H1 (cell line): Measurements from ENCODE around the gene TRIAP1. TPM values are rescaled to one million over a fixed set of nuclear protein-coding genes. Genes with fewer than 3 reads are reported as not detected.

Experiments used
- CTCF ChIA-PET: fragments of 300-600 bp; sonication (Branson Sonifier 250); formaldehyde crosslinking; loops from one replicate; lab custom pipeline; 2021; ENCODE audit not compliant: partially characterized antibody; lab: Charles Lee
- POLR2A ChIA-PET: fragments of 300-600 bp; sonication (Branson Sonifier 250); formaldehyde crosslinking; loops from one replicate; lab custom pipeline; 2021; ENCODE audit warnings: inconsistent platforms; ENCODE audit not compliant: partially characterized antibody; lab: Charles Lee
- DNase-seq, 2 experiments: peaks; one replicate each; pipeline versions ENCODE4 v3.0.0 to v3.0.0-alpha.2; 2010 to 2022; ENCODE audit warnings: low spot score in 2 of 2, low read depth in 1 of 2, mixed read lengths in 1 of 2
- FAIRE-seq: peaks from 2 replicates; lab custom pipeline; 2011; peaks lifted over from hg19 to GRCh38; lab: Jason Lieb, UNC
- H2AFZ ChIP-seq: 2 replicates; pipeline ENCODE4 v1.8.1; 2012; ENCODE audit warnings: low read length, inconsistent platforms
- H2AK5ac ChIP-seq: 2 replicates; pipeline ENCODE4 v1.6.1; 2013; ENCODE audit warnings: low read depth, low read length
- H2BK120ac ChIP-seq: replicated peaks from 2 replicates; pipeline ENCODE3; 2013; ENCODE audit warnings: low read depth, low read length, inconsistent platforms
- H2BK12ac ChIP-seq: 2 replicates; pipeline ENCODE4 v1.6.1; 2013; ENCODE audit warnings: low read depth, low read length
- H2BK15ac ChIP-seq: 2 replicates; pipeline ENCODE4 v1.6.1; 2013; ENCODE audit warnings: low read length
- H2BK20ac ChIP-seq: 2 replicates; pipeline ENCODE4 v1.6.1; 2013; ENCODE audit warnings: low read length
- H2BK5ac ChIP-seq: 2 replicates; pipeline ENCODE4 v1.6.1; 2013; ENCODE audit warnings: low read depth, low read length
- H3K14ac ChIP-seq: 2 replicates; pipeline ENCODE4 v1.6.1; 2013; ENCODE audit warnings: inconsistent platforms; ENCODE audit not compliant: insufficient read length
- H3K18ac ChIP-seq: 2 replicates; pipeline ENCODE4 v1.6.1; 2013; ENCODE audit warnings: low read length; ENCODE audit errors: extremely low read depth
- H3K23ac ChIP-seq: 2 replicates; pipeline ENCODE4 v1.6.1; 2013; ENCODE audit warnings: inconsistent platforms; ENCODE audit not compliant: insufficient read length
- H3K23me2 ChIP-seq: 2 replicates; pipeline ENCODE4 v1.6.1; 2013; ENCODE audit warnings: low read depth, low read length
- H3K27ac ChIP-seq: 2 replicates; pipeline ENCODE4 v1.6.1; 2011; ENCODE audit warnings: low read depth, low read length, inconsistent platforms
- H3K27me3 ChIP-seq, 4 experiments: replicated peaks in 1 of 4; 1 replicate in 1 of 4; 2 replicates in 3 of 4; pipeline versions ENCODE4 v1.6.1 to v1.8.1; 2011 to 2013; ENCODE audit warnings: low read length in 3 of 4, mild to moderate bottlenecking in 3 of 4, inconsistent platforms in 2 of 4, mixed read lengths in 2 of 4, moderate library complexity in 1 of 4; ENCODE audit not compliant: control insufficient read depth in 3 of 4, insufficient read depth in 3 of 4; ENCODE audit errors: extremely low read depth in 1 of 4
- H3K36me3 ChIP-seq, 4 experiments: 2 replicates each; pipeline versions ENCODE4 v1.6.1 to v1.8.1; 2011 to 2013; ENCODE audit warnings: mild to moderate bottlenecking in 4 of 4, low read length in 3 of 4, moderate library complexity in 2 of 4, control low read depth in 1 of 4, inconsistent platforms in 1 of 4; ENCODE audit not compliant: insufficient read depth in 4 of 4, control insufficient read depth in 2 of 4
- H3K4ac ChIP-seq: replicated peaks from 2 replicates; pipeline ENCODE3; 2013; ENCODE audit warnings: low read length, low read depth, mixed read lengths, inconsistent platforms; ENCODE audit not compliant: insufficient read length
- H3K4me1 ChIP-seq, 4 experiments: replicated peaks in 1 of 4; 1 replicate in 1 of 4; 2 replicates in 3 of 4; pipeline versions ENCODE4 v1.6.1 to v1.8.1; 2011 to 2013; ENCODE audit warnings: low read length in 3 of 4, inconsistent platforms in 2 of 4, mixed read lengths in 1 of 4; ENCODE audit not compliant: insufficient read depth in 4 of 4, control insufficient read depth in 3 of 4
- H3K4me2 ChIP-seq, 2 experiments: 2 replicates each; pipeline versions ENCODE4 v1.6.1 to v1.8.1; 2011 to 2013; ENCODE audit warnings: low read depth in 2 of 2, low read length in 2 of 2, control low read depth in 1 of 2, inconsistent platforms in 1 of 2, mild to moderate bottlenecking in 1 of 2; ENCODE audit not compliant: insufficient read depth in 1 of 2
- H3K4me3 ChIP-seq, 4 experiments: fragments of 200-600, 300-600 bp in 1 of 4; sonication (generic), shearing (Covaris generic), sonication (Bioruptor Twin) in 1 of 4; 2 replicates each; pipeline versions ENCODE4 v1.5.1 to v1.8.1; 2011 to 2016; ENCODE audit warnings: low read length in 4 of 4, low read depth in 3 of 4, control low read depth in 2 of 4, inconsistent platforms in 2 of 4, mild to moderate bottlenecking in 2 of 4, mixed read lengths in 1 of 4, moderate library complexity in 1 of 4; ENCODE audit not compliant: insufficient read depth in 2 of 4; ENCODE audit errors: extremely low read depth in 1 of 4
- H3K56ac ChIP-seq: replicated peaks from 2 replicates; pipeline ENCODE3; 2013; ENCODE audit warnings: low read depth, mild to moderate bottlenecking, mixed read lengths, low read length, inconsistent platforms; ENCODE audit not compliant: insufficient read length
- H3K79me1 ChIP-seq: 2 replicates; pipeline ENCODE4 v1.6.1; 2013; ENCODE audit warnings: low read depth, low read length, control low read depth
- H3K79me2 ChIP-seq, 2 experiments: 2 replicates each; pipeline versions ENCODE4 v1.6.1 to v1.8.1; 2012 to 2013; ENCODE audit warnings: low read length in 2 of 2, mild to moderate bottlenecking in 2 of 2, inconsistent platforms in 1 of 2; ENCODE audit not compliant: insufficient read depth in 2 of 2, control insufficient read depth in 1 of 2
- H3K9ac ChIP-seq, 4 experiments: replicated peaks in 1 of 4; 1 replicate in 1 of 4; 2 replicates in 3 of 4; pipeline versions ENCODE4 v1.6.1 to v1.8.1; 2011 to 2013; ENCODE audit warnings: low read depth in 3 of 4, low read length in 3 of 4, control low read depth in 2 of 4, mild to moderate bottlenecking in 2 of 4, moderate library complexity in 2 of 4, inconsistent platforms in 1 of 4; ENCODE audit errors: extremely low read depth in 1 of 4
- H3K9me3 ChIP-seq, 2 experiments: 2 replicates each; pipeline versions ENCODE4 v1.6.1 to v1.8.1; 2012 to 2013; ENCODE audit warnings: mild to moderate bottlenecking in 2 of 2, moderate library complexity in 2 of 2, control low read depth in 1 of 2, inconsistent platforms in 1 of 2, low read depth in 1 of 2, low read length in 1 of 2, mixed read lengths in 1 of 2; ENCODE audit not compliant: insufficient read depth in 2 of 2
- H4K20me1 ChIP-seq, 2 experiments: replicated peaks in 1 of 2; 2 replicates each; pipeline versions ENCODE3 to v1.8.1; 2011 to 2013; ENCODE audit warnings: inconsistent platforms in 2 of 2, low read length in 2 of 2, mild to moderate bottlenecking in 1 of 2; ENCODE audit not compliant: insufficient read depth in 2 of 2, control insufficient read depth in 1 of 2
- H4K5ac ChIP-seq: 2 replicates; pipeline ENCODE4 v1.6.1; 2013; ENCODE audit warnings: low read length, low read depth, mixed read lengths, inconsistent platforms; ENCODE audit not compliant: insufficient read length
- H4K8ac ChIP-seq: 2 replicates; pipeline ENCODE4 v1.8.0; 2013; ENCODE audit warnings: mild to moderate bottlenecking, moderate library complexity, low read length, inconsistent platforms; ENCODE audit not compliant: insufficient read depth; ENCODE audit errors: extremely low read depth
- H4K91ac ChIP-seq: replicated peaks from 2 replicates; pipeline ENCODE3; 2013; ENCODE audit warnings: low read length, mixed read lengths, inconsistent platforms; ENCODE audit not compliant: insufficient read length
- POLR2AphosphoS5 ChIP-seq: IDR thresholded peaks from 2 replicates; pipeline ENCODE4 v1.6.1; 2011; ENCODE audit warnings: low read depth, low read length
- TAF1 ChIP-seq: IDR thresholded peaks from 2 replicates; pipeline ENCODE4 v1.6.1; 2011; ENCODE audit warnings: mild to moderate bottlenecking, low read depth, low read length
- WGBS, 2 experiments: shearing (Covaris generic) in 1 of 2; methylation state at CpG; one replicate each; pipeline versions ENCODE4 v1.1.6 to v1.1.7; 2013 to 2015; ENCODE audit warnings: low lambda C conversion rate in 2 of 2, mixed read lengths in 2 of 2, inconsistent platforms in 1 of 2, low coverage in 1 of 2, missing lambda C conversion rate in 1 of 2; ENCODE audit not compliant: insufficient replicate concordance in 2 of 2, insufficient coverage in 1 of 2, insufficient read length in 1 of 2; ENCODE audit errors: extremely low coverage in 1 of 2, missing lambda C conversion rate in 1 of 2; 5-methylcytosine and 5-hydroxymethylcytosine counted together
- polyA plus RNA-seq, 7 experiments: library from polyadenylated mRNA; depleted of rRNA in 3 of 7; stranded (reverse) in 5 of 7; unstranded in 2 of 7; fragments of >200 nt in 5 of 7; fragments of 200-250 nt in 2 of 7; gene quantifications; 1 replicate in 5 of 7; 2 replicates in 1 of 7; 4 replicates in 1 of 7; pipeline versions ENCODE4 v1.2.1 to v1.2.3, GENCODE V29; 2011 to 2013; ENCODE audit warnings: missing spikeins in 2 of 7, mixed read lengths in 2 of 7
- total RNA-seq: library from RNA; stranded (reverse); fragmentation: NEBNext Ultra II Directional; extraction: Animal tissue kit (Norgen Biotek cat#: 25700); gene quantifications from 2 replicates; pipeline ENCODE4 v1.2.1, GENCODE V29; 2021

The TRIAP1 gene
- total and polyA plus RNA-seq, 2 of the 8 experiments (the other 6 are each of a cell fraction or from before 2014, with no cell fraction given) = 42.0 to 63.4 TPM

DNA sequence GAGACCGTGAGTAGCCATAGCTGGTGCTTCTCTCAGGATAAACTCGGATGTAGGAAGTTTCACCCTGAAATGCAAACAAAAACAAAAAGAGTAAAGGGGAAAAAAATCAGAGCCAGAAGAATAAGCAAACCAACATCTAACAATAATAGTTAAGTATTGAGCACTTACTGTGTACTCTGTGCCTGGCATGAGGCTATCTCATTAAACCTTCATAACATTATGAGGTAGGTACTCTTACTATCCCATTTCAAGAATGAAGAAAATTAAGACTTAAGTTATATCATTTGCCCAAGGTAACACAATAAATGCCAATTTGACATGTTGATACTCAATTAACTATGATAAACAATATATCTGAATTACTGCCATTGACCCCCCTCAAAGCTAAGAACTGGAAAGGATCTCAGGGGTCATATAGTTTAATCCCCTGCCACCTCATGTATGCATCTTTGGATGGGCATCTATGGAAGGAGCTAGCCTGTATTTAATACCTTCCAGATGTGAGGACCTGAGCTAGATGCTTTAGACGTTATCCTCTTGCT, 16.0 kb upstream of the TRIAP1 start:
- ChIA-PET POLR2A (interaction anchor here (0.6 to 18.7 kb wide), 10 partner anchors 10 to 304 kb away, joined by 3 to 365 read pairs (median 4); partner anchors contain the start of genes COQ5, GATC and TRIAP1), CTCF (interaction anchor here (1.1 to 9.3 kb wide), 5 partner anchors 8 to 126 kb away, joined by 3 to 152 read pairs (median 4); partner anchors contain the start of gene COX6A1)

More for the DNA sequence above, 16.0 kb upstream of the TRIAP1 start:
- Histone ChIP-seq H3K23me2 (no peaks in the 10 kb centered on the region), H3K23ac (no peak overlapping the region), H3K36me3 (peaks cover 47 to 87% (median 71%) of the 10 kb centered on the region in 4 experiments), H3K27ac (no peak overlapping the region), H2BK5ac (no peak overlapping the region), H3K4me1 (no peaks in the 10 kb centered on the region; a peak in 1 of 7 replicates), H3K79me2 (peaks cover 0 to 30% of the 10 kb centered on the region in 2 experiments; a peak in 2 of 4 replicates), H3K79me1 (peaks cover 3% of the 10 kb centered on the region), H3K4me2 (no peak overlapping the region), H2BK12ac (no peak overlapping the region), H2BK120ac (no peak overlapping the region), H3K18ac (no peak overlapping the region), H3K27me3 (no peaks in the 10 kb centered on the region), H3K4ac (no peak overlapping the region), H2BK20ac (no peak overlapping the region), H4K91ac (no peak overlapping the region), H4K8ac (no peak overlapping the region), H2AK5ac (no peak overlapping the region), H2AFZ (no peak overlapping the region), H3K4me3 (no peak overlapping the region), H3K9ac (no peak overlapping the region), H3K14ac (no peak overlapping the region), H3K56ac (no peak overlapping the region), H3K9me3 (no peaks in the 10 kb centered on the region), H4K5ac (no peak overlapping the region), H4K20me1 (peaks cover 8 to 19% of the 10 kb centered on the region in 2 experiments), H2BK15ac (no peak overlapping the region)
- 95% methylated on average over 3 of the region's 3 CpGs; no CpG with 5 or more reads in 1 of the 2 experiments for WGBS, 2 experiments
- TF ChIP-seq POLR2AphosphoS5 = peak; percentile 50; the same call in 1 of the 2 replicates
- TF ChIP-seq TAF1 = no peak
- DNase-seq = no peak
- FAIRE-seq = no peak
